PFSK-1 (cell line): ENCODE data around the gene ID3.

Experiments
- FOXP2 ChIP-seq: optimal IDR thresholded peaks from 2 replicates; pipeline ENCODE3; 2011; ENCODE audit warnings: borderline replicate concordance, control low read depth, inconsistent platforms; ENCODE audit not compliant: insufficient read depth; ENCODE audit errors: extremely low read length, extremely low read depth
- POLR2AphosphoS5 ChIP-seq: IDR thresholded peaks from 2 replicates; pipeline ENCODE4 v1.6.1; 2012; ENCODE audit warnings: low read depth, mild to moderate bottlenecking, control low read depth, low read length, moderate library complexity
- SIN3A ChIP-seq: IDR thresholded peaks from 2 replicates; pipeline ENCODE4 v1.6.1; 2012; ENCODE audit warnings: mild to moderate bottlenecking, low read length, moderate library complexity, borderline replicate concordance; ENCODE audit not compliant: insufficient read depth
- TAF1 ChIP-seq: IDR thresholded peaks from 2 replicates; pipeline ENCODE4 v1.6.1; 2012; ENCODE audit warnings: low read length, control low read depth, borderline replicate concordance; ENCODE audit not compliant: insufficient read depth
- TF ChIP-seq, protein P1 (sequence below), 2 experiments: IDR thresholded peaks; 2 replicates each; pipeline versions ENCODE4 v1.6.1 to v1.8.0; 2011 to 2012; ENCODE audit warnings: low read depth in 2 of 2, low read length in 2 of 2, control low read depth in 1 of 2, inconsistent platforms in 1 of 2, mild to moderate bottlenecking in 1 of 2, moderate library complexity in 1 of 2; ENCODE audit not compliant: insufficient read depth in 1 of 2

Gene ID3

DNA sequence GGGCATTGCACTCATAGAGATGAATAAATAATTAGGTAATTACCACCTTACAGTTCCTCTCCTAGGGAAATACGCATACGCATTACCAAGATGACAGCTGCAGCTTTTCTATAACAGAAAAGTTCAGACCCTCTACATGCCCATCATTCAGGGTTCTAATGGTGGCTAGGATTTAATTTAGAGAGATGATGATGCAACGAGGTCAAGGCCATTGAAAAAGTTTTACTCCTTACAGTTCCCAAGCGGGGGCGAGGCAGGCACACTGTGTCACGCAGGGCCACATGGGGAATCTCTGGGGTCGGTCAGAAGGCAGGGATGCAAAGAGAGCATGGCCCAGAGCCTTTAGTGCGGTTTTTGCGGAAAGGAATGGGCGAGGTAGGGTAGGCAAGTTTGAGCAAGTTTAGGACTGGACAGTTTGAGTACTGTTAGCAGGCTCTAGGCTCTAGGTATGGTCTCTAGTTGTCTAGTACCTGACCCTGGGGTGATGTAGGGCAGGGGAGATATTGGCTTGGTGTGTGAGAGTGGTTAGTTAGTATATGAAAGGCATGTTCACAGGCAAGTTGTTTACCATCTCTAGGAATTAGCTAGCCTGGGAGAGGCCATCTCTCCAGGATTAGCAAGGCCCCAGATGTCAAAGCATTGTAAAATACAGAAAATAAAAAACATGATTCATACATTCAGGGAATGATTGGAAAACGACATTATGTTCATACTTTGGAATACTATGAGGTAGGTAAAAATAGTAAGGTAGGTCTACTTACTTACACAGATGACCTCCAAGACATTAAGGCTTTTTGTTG is 29.6 kb upstream of the ID3 start:
- TF ChIP-seq SIN3A (no peak), POLR2AphosphoS5 (no peak), TAF1 (no peak), FOXP2 (no peak)
- TF ChIP-seq, protein P1, sequence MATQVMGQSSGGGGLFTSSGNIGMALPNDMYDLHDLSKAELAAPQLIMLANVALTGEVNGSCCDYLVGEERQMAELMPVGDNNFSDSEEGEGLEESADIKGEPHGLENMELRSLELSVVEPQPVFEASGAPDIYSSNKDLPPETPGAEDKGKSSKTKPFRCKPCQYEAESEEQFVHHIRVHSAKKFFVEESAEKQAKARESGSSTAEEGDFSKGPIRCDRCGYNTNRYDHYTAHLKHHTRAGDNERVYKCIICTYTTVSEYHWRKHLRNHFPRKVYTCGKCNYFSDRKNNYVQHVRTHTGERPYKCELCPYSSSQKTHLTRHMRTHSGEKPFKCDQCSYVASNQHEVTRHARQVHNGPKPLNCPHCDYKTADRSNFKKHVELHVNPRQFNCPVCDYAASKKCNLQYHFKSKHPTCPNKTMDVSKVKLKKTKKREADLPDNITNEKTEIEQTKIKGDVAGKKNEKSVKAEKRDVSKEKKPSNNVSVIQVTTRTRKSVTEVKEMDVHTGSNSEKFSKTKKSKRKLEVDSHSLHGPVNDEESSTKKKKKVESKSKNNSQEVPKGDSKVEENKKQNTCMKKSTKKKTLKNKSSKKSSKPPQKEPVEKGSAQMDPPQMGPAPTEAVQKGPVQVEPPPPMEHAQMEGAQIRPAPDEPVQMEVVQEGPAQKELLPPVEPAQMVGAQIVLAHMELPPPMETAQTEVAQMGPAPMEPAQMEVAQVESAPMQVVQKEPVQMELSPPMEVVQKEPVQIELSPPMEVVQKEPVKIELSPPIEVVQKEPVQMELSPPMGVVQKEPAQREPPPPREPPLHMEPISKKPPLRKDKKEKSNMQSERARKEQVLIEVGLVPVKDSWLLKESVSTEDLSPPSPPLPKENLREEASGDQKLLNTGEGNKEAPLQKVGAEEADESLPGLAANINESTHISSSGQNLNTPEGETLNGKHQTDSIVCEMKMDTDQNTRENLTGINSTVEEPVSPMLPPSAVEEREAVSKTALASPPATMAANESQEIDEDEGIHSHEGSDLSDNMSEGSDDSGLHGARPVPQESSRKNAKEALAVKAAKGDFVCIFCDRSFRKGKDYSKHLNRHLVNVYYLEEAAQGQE (IDR thresholded peaks at IDR 0.05; ENCODE audit: insufficient read depth in 1 of 2, low read depth in 2 of 2, low read length in 2 of 2): no peak

DNA sequence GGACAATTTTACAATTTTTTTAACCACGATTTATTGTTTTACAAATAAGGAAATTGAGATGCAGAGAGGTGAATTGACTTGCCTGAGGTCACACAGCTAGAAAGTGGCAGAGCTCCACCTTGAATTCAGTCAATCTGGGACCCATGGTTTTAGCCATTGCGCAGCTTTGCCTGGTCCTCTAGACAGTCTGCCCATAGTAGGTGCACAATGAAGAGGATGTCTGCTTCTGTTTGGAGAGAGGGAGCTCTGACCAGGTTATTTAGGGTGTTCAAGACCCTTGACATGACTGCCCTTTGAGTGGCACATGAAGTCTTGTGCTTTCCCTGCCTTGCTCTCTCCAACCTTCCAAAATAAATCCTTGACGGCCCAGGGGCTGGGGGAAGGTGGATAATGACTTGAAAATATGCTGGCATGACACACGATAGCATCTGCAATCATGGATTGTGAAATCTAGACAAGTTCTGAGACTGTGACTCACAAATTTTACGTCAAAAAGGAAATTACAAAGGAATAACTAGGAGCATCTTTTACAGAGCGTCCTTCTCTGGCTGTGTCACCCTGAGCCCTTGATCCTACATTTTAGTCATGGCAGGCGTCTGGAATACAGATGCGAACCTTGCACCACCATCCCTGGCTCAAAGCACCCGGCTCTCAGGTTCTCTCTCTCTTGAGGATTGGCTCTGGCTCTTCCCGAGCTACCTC is 26.2 kb upstream of the ID3 start:
- TF ChIP-seq FOXP2 (no peak), POLR2AphosphoS5 (no peak), SIN3A (no peak), TAF1 (no peak)
- TF ChIP-seq, protein P1 (IDR thresholded peaks at IDR 0.05; ENCODE audit: insufficient read depth in 1 of 2, low read depth in 2 of 2, low read length in 2 of 2): no peak

DNA sequence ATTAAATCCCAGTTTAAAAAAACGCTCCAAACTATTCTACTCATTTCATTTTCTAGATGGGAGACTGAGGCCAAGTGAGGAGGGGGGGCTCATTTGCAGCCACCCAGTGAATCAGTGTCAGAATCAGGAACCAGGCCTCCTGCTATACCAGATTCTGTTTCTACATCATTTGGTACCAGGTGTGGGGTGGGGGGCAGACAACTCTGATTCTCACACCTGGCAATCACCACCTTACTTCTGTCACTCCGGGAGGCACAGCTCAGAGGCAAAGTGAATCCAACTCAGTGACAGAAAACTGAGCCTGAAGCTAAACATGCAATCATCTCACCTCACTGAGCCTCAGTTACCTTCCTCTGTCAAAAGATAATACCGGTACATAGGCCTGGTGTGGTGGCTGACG is 23.5 kb upstream of the ID3 start:
- no peak for TF ChIP-seq POLR2AphosphoS5
- TF ChIP-seq SIN3A: no peak
- no peak for TF ChIP-seq FOXP2
- TF ChIP-seq TAF1: no peak

DNA sequence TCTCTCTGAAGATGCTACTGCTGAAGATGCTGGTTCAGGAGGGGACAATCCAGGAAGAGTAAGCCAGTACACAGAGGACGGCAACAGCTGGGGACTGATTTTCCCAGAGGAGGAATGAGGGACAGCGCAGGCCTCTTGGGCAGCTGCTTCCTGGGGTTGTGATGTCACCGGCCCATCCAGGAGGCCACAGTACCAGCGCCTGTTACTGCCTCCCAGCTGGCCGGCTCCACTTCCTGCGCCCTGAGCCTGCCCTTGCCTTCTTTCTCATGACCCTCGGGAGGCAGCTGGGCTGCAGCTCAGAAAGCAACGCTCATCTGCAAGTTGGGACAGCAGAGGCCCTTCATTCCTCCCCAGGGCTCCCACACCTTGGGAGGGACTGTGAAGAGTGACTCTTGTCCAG is 21.9 kb upstream of the ID3 start:
- TF ChIP-seq SIN3A: no peak
- no peak for TF ChIP-seq TAF1
- TF ChIP-seq, protein P1 (IDR thresholded peaks at IDR 0.05; ENCODE audit: insufficient read depth in 1 of 2, low read depth in 2 of 2, low read length in 2 of 2): no peak
- no peak for TF ChIP-seq POLR2AphosphoS5
- peak; percentile 49 for TF ChIP-seq FOXP2

DNA sequence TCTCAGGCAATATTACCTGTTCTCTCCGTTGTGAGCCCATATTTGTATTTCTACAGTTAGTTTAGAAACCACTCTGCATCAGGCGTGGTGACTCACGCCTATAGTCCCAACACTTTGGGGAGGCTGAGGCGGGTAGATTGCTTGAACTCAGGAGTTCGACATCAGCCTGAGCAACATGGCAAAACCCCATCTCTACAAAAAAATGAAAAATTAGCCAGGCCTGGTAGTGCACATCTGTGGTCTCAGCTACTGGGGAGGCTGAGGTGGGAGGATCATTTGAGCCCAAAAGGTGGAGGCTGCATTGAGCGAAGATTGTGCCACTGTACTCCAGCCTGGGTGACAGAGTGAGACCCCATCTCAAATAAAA is 19.7 kb upstream of the ID3 start:
- no peak for TF ChIP-seq FOXP2
- TF ChIP-seq POLR2AphosphoS5: no peak
- TF ChIP-seq, protein P1 (IDR thresholded peaks at IDR 0.05; ENCODE audit: insufficient read depth in 1 of 2, low read depth in 2 of 2, low read length in 2 of 2): no peak
- no peak for TF ChIP-seq SIN3A
- TF ChIP-seq TAF1: no peak
